Mesenchymal stem cell (in vitro differentiated cells and primary cell): ENCODE results near the gene LY6G6F.

Experiments used
- DNase-seq: peaks from one replicate; pipeline ENCODE4 v3.0.0-alpha.2; 2013
- H2AFZ ChIP-seq: one replicate; pipeline ENCODE4 v1.6.1; 2013; ENCODE audit warnings: low read depth, mild to moderate bottlenecking, control low read depth, inconsistent platforms, low read length, moderate library complexity
- H2AK5ac ChIP-seq: 2 replicates; pipeline ENCODE4 v1.6.1; 2013; ENCODE audit warnings: low read length, moderate library complexity, mild to moderate bottlenecking, inconsistent platforms; ENCODE audit not compliant: severe bottlenecking
- H2BK120ac ChIP-seq: one replicate; pipeline ENCODE4 v1.6.1; 2013; ENCODE audit warnings: low read depth, mild to moderate bottlenecking, inconsistent platforms, low read length, moderate library complexity
- H2BK12ac ChIP-seq, 2 experiments: one replicate each; pipeline ENCODE4 v1.6.1; 2013; ENCODE audit warnings: inconsistent platforms in 2 of 2, low read length in 2 of 2, mild to moderate bottlenecking in 2 of 2, moderate library complexity in 2 of 2, control low read depth in 1 of 2
- H2BK15ac ChIP-seq: one replicate; pipeline ENCODE4 v1.6.1; 2013; ENCODE audit warnings: mild to moderate bottlenecking, low read depth, inconsistent platforms; ENCODE audit not compliant: poor library complexity, severe bottlenecking
- H2BK5ac ChIP-seq: 2 replicates; pipeline ENCODE4 v1.6.1; 2013; ENCODE audit warnings: low read depth, mild to moderate bottlenecking, low read length, control low read depth, inconsistent platforms; ENCODE audit not compliant: poor library complexity, severe bottlenecking
- H3K14ac ChIP-seq, 2 experiments: one replicate each; pipeline ENCODE4 v1.6.1; 2013; ENCODE audit warnings: inconsistent platforms in 2 of 2, low read length in 2 of 2, control low read depth in 1 of 2, mild to moderate bottlenecking in 1 of 2, moderate library complexity in 1 of 2
- H3K18ac ChIP-seq, 2 experiments: one replicate each; pipeline ENCODE4 v1.6.1; 2013; ENCODE audit warnings: inconsistent platforms in 2 of 2, low read length in 2 of 2, control low read depth in 1 of 2, low read depth in 1 of 2, mild to moderate bottlenecking in 1 of 2
- H3K23ac ChIP-seq, 2 experiments: one replicate each; pipeline ENCODE4 v1.6.1; 2013; ENCODE audit warnings: inconsistent platforms in 2 of 2, low read length in 2 of 2, mild to moderate bottlenecking in 2 of 2, moderate library complexity in 2 of 2, control low read depth in 1 of 2
- H3K27ac ChIP-seq: 2 replicates; pipeline ENCODE4 v1.5.1; 2013; ENCODE audit warnings: mild to moderate bottlenecking, moderate library complexity, low read length, control low read depth, inconsistent platforms; ENCODE audit not compliant: poor library complexity, severe bottlenecking
- H3K27me3 ChIP-seq, 2 experiments: 2 replicates each; pipeline versions ENCODE4 v1.6.1 to v1.7.0; 2013; ENCODE audit warnings: low read length in 2 of 2, mild to moderate bottlenecking in 2 of 2, moderate library complexity in 2 of 2, control low read depth in 1 of 2, inconsistent platforms in 1 of 2; ENCODE audit not compliant: control insufficient read depth in 1 of 2, insufficient read depth in 1 of 2
- H3K36me3 ChIP-seq, 2 experiments: 2 replicates each; pipeline versions ENCODE4 v1.6.1 to v1.7.0; 2013; ENCODE audit warnings: low read length in 2 of 2, control low read depth in 1 of 2, inconsistent platforms in 1 of 2, low read depth in 1 of 2, mild to moderate bottlenecking in 1 of 2; ENCODE audit not compliant: insufficient read depth in 2 of 2, control insufficient read depth in 1 of 2
- H3K4ac ChIP-seq, 2 experiments: one replicate each; pipeline ENCODE4 v1.6.1; 2013; ENCODE audit warnings: inconsistent platforms in 2 of 2, low read length in 2 of 2, mild to moderate bottlenecking in 2 of 2, moderate library complexity in 2 of 2, control low read depth in 1 of 2, low read depth in 1 of 2
- H3K4me1 ChIP-seq: 2 replicates; pipeline ENCODE4 v1.6.1; 2013; ENCODE audit warnings: low read depth, low read length, control low read depth; ENCODE audit not compliant: control insufficient read depth, insufficient read depth
- H3K4me2 ChIP-seq: 2 replicates; pipeline ENCODE4 v1.6.1; 2013; ENCODE audit warnings: low read length, mild to moderate bottlenecking, inconsistent platforms; ENCODE audit not compliant: poor library complexity, severe bottlenecking
- H3K4me3 ChIP-seq, 2 experiments: 2 replicates each; pipeline versions ENCODE4 v1.5.1 to v1.7.0; 2013; ENCODE audit warnings: low read length in 2 of 2, mild to moderate bottlenecking in 2 of 2, control low read depth in 1 of 2, low read depth in 1 of 2; ENCODE audit not compliant: insufficient read depth in 1 of 2
- H3K79me1 ChIP-seq: replicated peaks from 2 replicates; pipeline ENCODE4 v1.6.1; 2013; ENCODE audit warnings: mild to moderate bottlenecking, control low read depth, low read length, inconsistent platforms; ENCODE audit not compliant: poor library complexity, severe bottlenecking
- H3K9ac ChIP-seq: 2 replicates; pipeline ENCODE4 v1.7.0; 2013; ENCODE audit warnings: mild to moderate bottlenecking, low read length, moderate library complexity
- H3K9me3 ChIP-seq: 2 replicates; pipeline ENCODE4 v1.7.0; 2013; ENCODE audit warnings: mild to moderate bottlenecking, low read length; ENCODE audit not compliant: control insufficient read depth
- H4K8ac ChIP-seq: one replicate; pipeline ENCODE4 v1.6.1; 2013; ENCODE audit warnings: inconsistent platforms, mild to moderate bottlenecking, low read length, moderate library complexity
- H4K91ac ChIP-seq: one replicate; pipeline ENCODE4 v1.6.1; 2013; ENCODE audit warnings: mild to moderate bottlenecking, low read length, inconsistent platforms
- WGBS: methylation state at CpG from one replicate; pipeline ENCODE4 v1.1.7; 2013; ENCODE audit warnings: mixed read lengths; 5-methylcytosine and 5-hydroxymethylcytosine counted together

The LY6G6F gene

DNA sequence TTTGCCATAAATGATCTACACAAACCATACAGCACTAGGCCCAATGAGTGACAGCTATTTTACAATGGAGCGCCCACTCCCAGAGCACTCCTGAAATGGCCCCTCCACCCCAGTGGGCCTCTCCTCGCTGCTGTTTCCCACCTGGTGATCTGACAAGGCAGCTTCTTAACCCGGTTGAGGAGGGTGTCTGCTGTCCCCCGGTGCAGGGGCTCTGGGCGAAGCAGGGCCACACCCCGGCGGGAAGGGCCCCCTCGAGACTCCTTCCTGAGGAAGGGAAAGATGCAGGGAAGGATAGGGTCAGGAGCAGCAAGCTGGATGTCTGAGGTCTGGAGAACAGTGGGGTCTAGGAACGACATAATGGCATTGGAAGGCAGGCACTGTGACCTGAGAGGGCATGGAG is 13.8 kb upstream of the LY6G6F start:
- Histone ChIP-seq H3K79me1 (peaks cover 13% of the 10 kb centered on the region), H3K36me3 (peaks cover 72 to 85% of the 10 kb centered on the region in 2 experiments), H4K8ac (no peak overlapping the region), H4K91ac (no peak overlapping the region), H2BK5ac (no peak overlapping the region), H2AK5ac (no peak overlapping the region), H2BK15ac (no peak overlapping the region), H3K4me1 (peaks cover 2% of the 10 kb centered on the region), H3K14ac (no peak overlapping the region), H3K4me2 (no peak overlapping the region), H3K27me3 (no peaks in the 10 kb centered on the region), H2BK120ac (no peak overlapping the region), H3K9me3 (no peaks in the 10 kb centered on the region), H2BK12ac (no peak overlapping the region), H3K23ac (no peak overlapping the region), H3K9ac (no peak overlapping the region), H3K18ac (no peak overlapping the region), H3K27ac (no peak overlapping the region), H2AFZ (no peak overlapping the region), H3K4me3 (no peak overlapping the region), H3K4ac (no peak overlapping the region)
- 92% methylated on average over 9 of the region's 9 CpGs for WGBS
- DNase-seq, result no peak

GRCh38 chr6:31693535-31693934 is 13.1 kb upstream of the LY6G6F start:
- Histone ChIP-seq H3K14ac (no peak overlapping the region), H4K91ac (no peak overlapping the region), H3K9me3 (no peaks in the 10 kb centered on the region), H3K23ac (no peak overlapping the region), H3K27me3 (no peaks in the 10 kb centered on the region), H3K27ac (no peak overlapping the region), H2BK5ac (no peak overlapping the region), H3K79me1 (peaks cover 13% of the 10 kb centered on the region), H2BK15ac (no peak overlapping the region), H3K4ac (no peak overlapping the region), H4K8ac (no peak overlapping the region), H2BK12ac (no peak overlapping the region), H3K4me2 (no peak overlapping the region), H3K4me3 (no peak overlapping the region), H2AFZ (no peak overlapping the region), H3K18ac (no peak overlapping the region), H2AK5ac (no peak overlapping the region), H3K9ac (no peak overlapping the region), H3K4me1 (peaks cover 2% of the 10 kb centered on the region), H2BK120ac (no peak overlapping the region), H3K36me3 (peaks cover 66 to 79% of the 10 kb centered on the region in 2 experiments)
- DNase-seq, result no peak
- 96% methylated on average over 5 of the region's 6 CpGs for WGBS

- Histone ChIP-seq H3K36me3 (peaks cover 43 to 56% of the 10 kb centered on the region in 2 experiments), H3K14ac (no peak overlapping the region), H3K4me1 (peaks cover 10% of the 10 kb centered on the region), H3K23ac (no peak overlapping the region), H3K4ac (no peak overlapping the region), H2BK12ac (no peak overlapping the region), H2AFZ (no peak overlapping the region), H3K27me3 (no peaks in the 10 kb centered on the region), H2BK15ac (no peak overlapping the region), H2BK5ac (no peak overlapping the region), H3K4me3 (no peak overlapping the region), H4K91ac (no peak overlapping the region), H3K27ac (no peak overlapping the region), H2BK120ac (no peak overlapping the region), H3K9ac (peak overlapping the region; percentile 53), H3K18ac (no peak overlapping the region), H3K9me3 (no peaks in the 10 kb centered on the region), H4K8ac (no peak overlapping the region), H3K4me2 (no peak overlapping the region), H2AK5ac (no peak overlapping the region), H3K79me1 (peaks cover 20% of the 10 kb centered on the region)
- no peak for DNase-seq
- WGBS, result 56% methylated on average over 3 of the region's 3 CpGs
Observed at GRCh38 chr6:31697555-31697954, 9.1 kb upstream of the LY6G6F start.

GRCh38 chr6:31700740-31701401 is 5.8 kb upstream of the LY6G6F start:
- Histone ChIP-seq H2AFZ (no peak overlapping the region), H3K18ac (no peak overlapping the region), H2BK5ac (no peak overlapping the region), H3K36me3 (peaks cover 15 to 28% of the 10 kb centered on the region in 2 experiments), H3K4me1 (peaks cover 15% of the 10 kb centered on the region), H4K8ac (peak overlapping the region; percentile 35), H3K27me3 (no peaks in the 10 kb centered on the region), H3K9me3 (no peaks in the 10 kb centered on the region), H3K27ac (no peak overlapping the region), H2BK120ac (no peak overlapping the region), H3K14ac (peak overlapping the region in 1 of 2 experiments; percentile 70), H2BK15ac (no peak overlapping the region), H2AK5ac (no peak overlapping the region), H3K4me3 (peak overlapping the region in 1 of 2 experiments; percentile 97), H3K79me1 (peaks cover 18% of the 10 kb centered on the region), H3K23ac (no peak overlapping the region), H3K4me2 (no peak overlapping the region), H3K9ac (peak overlapping the region; percentile 98), H4K91ac (no peak overlapping the region), H2BK12ac (no peak overlapping the region), H3K4ac (no peak overlapping the region)
- 96% methylated on average over 4 of the region's 5 CpGs for WGBS
- DNase-seq, result no peak
